Measurements from ENCODE around the gene NPFFR1. TPM values are rescaled to one million over a fixed set of nuclear protein-coding genes. Genes with fewer than 3 reads are reported as not detected.

NPFFR1 gene
- total RNA-seq, 1 donor from 2014 or later = 1.2 TPM

GRCh38 chr10:70315815-70316214, 32.0 kb upstream of the NPFFR1 start:
- DNase-seq (ENCODE audit: low spot score in 2 of 2) (no peak), FAIRE-seq (no peak)

DNA sequence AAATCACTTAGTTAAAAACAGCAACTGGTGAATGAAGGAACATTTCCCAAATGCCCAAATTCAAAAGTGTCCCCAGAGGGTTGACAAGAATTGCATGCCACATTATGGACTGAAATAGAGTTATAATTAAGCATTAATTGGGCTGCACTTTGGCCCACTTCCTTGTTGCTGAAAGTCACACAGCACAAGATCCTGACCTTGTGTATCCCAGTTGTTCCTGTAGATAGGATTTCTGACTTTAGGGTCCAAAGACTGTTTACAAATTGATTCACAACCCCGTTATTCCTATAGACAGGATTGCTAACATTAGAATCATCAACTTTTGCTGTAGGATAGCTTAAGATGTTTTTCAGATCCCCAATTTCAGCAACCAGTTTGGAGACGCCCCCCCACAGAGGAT, 31.5 kb upstream of the NPFFR1 start:
- no peak for FAIRE-seq
- DNase-seq (ENCODE audit: low spot score in 2 of 2) = no peak

DNA sequence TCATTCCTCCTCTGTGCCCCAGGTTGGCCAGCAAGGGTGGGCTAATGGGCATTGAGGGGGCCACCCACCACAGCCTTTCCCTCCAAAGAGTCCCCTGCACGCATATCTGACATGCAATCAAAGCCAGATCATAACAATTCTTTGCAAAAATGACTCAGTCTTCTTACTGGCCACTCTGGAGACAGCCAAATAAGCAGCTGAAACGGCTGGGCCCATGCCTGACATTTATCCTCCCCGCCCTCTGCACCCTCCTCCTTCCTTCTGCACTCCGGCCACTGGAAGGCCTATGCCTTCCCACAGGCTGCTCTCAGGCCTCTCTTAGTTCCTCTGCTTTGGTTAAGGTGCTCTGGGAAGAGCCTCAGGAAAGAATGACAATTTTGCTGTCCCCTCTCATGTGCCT, 29.2 kb upstream of the NPFFR1 start:
- DNase-seq (ENCODE audit: low spot score in 2 of 2) (no peak), FAIRE-seq (no peak)

DNA sequence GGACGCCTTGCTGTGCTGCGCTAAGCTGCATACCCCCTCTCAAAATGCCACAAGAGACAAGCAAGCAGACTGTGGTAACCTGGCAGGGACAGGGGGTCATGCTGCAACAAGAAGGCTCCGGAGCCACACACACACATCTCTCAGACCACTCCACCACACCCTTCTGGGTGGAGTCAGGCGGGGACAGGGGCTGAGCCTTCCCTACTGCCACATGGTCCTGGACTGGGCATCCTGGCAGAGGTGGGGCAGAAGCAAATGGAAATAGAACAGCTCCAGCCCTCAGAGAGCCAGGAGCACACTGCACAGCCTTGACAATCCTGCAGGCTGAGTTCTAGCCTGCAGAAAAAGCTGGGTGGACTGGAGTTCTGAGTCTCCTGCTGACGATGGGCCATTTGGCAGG, 28.4 kb upstream of the NPFFR1 start:
- DNase-seq (ENCODE audit: low spot score in 2 of 2) = no peak

DNA sequence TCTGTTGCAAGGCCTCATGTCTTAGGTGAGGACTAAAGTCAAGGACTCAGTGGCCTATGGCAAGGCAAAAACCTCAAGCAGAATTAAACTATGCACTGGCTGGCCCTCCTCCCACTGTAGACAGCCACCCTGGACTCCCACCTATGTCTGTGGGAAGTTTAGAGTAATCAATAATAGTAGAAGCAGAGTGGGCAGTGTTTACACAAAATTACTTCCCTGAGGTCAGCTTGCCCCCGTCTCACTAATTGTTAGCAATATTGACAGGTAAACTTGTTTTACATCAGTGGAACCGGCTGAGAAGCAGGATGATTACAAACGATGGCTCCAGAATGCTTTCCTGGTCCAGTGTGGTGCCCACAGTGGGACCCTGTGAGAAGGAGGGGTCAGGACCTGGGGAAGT, 27.9 kb upstream of the NPFFR1 start:
- DNase-seq (ENCODE audit: low spot score in 2 of 2) = no peak
- no peak for FAIRE-seq

More for the DNA sequence above, 28.4 kb upstream of the NPFFR1 start:
- FAIRE-seq = no peak

DNA sequence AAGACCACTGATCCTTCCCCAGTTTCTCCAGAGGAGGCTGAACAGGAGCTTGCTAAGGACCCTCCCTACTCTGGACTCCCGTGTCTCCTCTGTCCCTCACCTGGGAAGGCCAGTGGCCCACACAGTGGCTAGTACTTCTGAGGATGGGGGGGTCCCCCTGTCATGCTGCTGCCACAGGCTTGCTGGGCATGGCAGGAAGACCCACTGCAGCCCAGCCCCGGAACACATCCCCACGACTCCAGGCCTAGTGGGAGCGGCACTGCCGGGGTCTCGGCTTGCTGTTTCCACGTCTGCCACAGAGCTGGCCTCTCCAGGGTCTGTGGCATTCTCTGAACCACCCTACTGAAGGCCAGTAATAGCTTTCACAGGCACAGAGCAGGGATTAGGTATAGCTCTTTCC, 25.9 kb upstream of the NPFFR1 start:
- DNase-seq (ENCODE audit: low spot score in 2 of 2) (no peak), FAIRE-seq (no peak)

- DNase-seq (ENCODE audit: low spot score in 2 of 2) (no peak), FAIRE-seq (no peak)
Observed at GRCh38 chr10:70308121-70309060, 24.6 kb upstream of the NPFFR1 start.

DNA sequence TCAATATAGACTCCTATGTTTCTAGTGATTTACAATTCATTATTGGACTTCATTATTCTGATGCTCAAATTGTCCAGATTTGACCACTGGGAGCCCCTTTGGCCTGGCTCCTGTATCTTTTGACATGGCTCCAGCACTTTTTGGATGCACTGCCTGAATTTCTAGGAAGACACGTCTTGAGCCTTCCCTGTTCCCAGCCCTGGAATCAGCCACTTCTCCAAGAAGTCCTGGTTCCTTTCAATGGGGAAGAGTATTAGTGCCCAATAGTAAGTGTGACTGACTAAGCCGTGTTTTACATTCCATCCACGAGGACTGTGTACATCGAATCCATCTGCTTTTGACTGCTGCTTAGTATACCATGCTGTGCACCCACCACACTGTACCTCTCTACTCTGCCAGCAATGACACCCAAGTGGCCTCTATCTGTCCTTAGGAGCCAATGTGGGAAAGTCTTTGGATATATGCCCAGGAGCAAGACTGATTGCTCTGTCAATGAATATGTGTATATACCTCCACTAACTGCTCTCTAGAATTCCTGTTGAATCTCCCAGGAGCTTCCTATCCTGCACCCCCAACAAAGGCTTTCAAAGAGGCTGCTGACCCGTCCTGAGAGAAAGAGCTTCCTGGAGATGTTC, 23.2 kb upstream of the NPFFR1 start:
- no peak for DNase-seq (ENCODE audit: low spot score in 2 of 2)
- no peak for FAIRE-seq

DNA sequence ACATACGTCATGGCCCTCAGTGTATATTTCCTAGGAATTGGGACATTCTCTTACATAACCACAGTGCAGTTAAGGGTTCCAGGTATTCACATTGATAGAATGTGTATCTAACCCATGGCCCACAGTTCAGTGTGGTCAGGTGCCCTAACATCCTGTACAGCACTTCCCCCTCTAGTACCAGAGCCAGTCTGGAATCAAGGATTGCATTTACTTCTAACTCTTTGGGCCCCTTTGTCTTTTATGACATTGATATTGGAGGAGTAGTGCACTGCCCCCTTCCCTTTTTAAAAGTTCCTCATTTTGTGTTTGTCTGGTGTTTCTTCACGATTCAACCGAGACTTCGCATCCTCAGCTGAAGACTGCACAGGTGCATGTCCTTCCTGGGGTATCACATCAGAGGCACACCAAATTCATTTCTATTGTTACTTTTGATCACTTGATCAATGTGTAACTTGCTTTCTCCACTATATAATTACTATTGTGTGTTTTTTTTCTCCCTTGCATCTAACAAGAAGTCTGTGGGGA, 22.4 kb upstream of the NPFFR1 start:
- DNase-seq (ENCODE audit: low spot score in 2 of 2) (no peak), FAIRE-seq (no peak)

DNA sequence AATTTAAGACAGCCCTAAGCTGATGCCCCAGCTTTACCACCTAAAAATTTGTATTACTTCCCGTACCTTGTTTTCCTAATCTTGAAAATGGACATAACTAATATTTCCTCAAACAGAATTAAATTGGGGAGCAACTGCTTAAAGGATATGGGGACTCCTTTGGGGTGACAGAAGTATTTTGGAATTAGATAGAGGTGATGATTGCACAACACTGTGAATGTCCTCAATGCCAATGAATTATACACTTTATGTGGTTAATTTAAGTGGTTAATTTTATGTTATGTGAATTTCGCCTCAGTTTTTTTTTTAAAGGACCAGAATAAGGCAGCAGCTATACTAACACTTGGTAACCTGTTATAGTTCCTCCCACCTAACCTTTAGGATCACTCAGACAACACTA, 19.9 kb upstream of the NPFFR1 start:
- DNase-seq (ENCODE audit: low spot score in 2 of 2) = no peak
- FAIRE-seq = no peak

GRCh38 chr10:70302292-70302691, 18.5 kb upstream of the NPFFR1 start:
- DNase-seq (ENCODE audit: low spot score in 2 of 2) (no peak), FAIRE-seq (no peak)

GRCh38 chr10:70300908-70301597, 17.2 kb upstream of the NPFFR1 start:
- no peak for FAIRE-seq
- no peak for DNase-seq (ENCODE audit: low spot score in 2 of 2)

GRCh38 chr10:70300461-70300860, 16.7 kb upstream of the NPFFR1 start:
- no peak for FAIRE-seq
- DNase-seq (ENCODE audit: low spot score in 2 of 2) = no peak

GRCh38 chr10:70299876-70300275, 16.1 kb upstream of the NPFFR1 start:
- DNase-seq (ENCODE audit: low spot score in 2 of 2) (no peak), FAIRE-seq (no peak)

DNA sequence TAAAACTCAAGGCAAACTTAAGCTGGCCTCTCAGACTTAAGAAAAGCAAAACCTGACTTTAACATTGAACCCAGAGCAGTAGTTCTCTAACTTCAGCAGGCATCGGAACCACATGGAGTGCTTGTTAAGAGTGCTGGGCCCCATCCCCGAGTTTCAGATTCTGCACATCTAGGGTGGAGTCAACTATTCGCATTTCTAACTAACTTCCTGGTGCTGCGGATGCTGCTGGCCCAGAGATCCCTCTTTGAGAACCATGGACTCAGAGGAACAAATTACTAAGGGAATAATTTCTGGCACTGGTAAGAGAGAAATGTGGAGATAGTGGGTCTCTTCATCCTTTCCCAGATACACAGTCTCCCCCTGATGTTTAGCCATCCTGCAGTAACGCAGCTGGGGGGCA, 14.6 kb upstream of the NPFFR1 start:
- DNase-seq (ENCODE audit: low spot score in 2 of 2) = no peak
- no peak for FAIRE-seq

- FAIRE-seq = no peak
- no peak for DNase-seq (ENCODE audit: low spot score in 2 of 2)
Observed at GRCh38 chr10:70297224-70297623, 13.4 kb upstream of the NPFFR1 start.

DNA sequence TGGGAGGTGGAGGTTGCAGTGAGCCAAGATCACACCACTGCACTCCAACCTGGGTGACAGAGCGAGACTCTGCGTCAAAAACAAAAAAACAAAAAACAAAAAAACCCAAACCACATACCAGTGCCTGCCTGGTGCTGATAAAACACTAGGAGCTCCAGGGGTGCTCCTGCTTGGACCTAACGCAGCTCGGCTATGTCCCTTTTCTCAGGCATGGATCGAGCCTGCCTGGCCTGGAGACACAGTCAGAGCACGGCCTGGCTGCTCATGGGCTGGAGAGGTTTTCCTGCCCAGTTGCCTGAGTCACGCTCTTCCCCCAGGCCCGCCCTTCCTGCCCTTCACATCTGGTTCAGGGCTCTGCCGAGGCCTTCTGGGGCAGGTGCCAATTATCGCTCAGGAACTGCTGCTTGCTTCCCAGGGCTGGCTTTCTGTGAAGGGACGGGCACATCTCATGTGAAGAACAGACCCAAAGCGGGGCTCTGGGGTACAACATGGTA, 12.6 kb upstream of the NPFFR1 start:
- DNase-seq (ENCODE audit: low spot score in 2 of 2) = peak in 1 of 2 donors; percentile 45

GRCh38 chr10:70295926-70296325, 12.1 kb upstream of the NPFFR1 start:
- no peak for DNase-seq (ENCODE audit: low spot score in 2 of 2)
- no peak for FAIRE-seq

More for the DNA sequence above, 12.6 kb upstream of the NPFFR1 start:
- no peak for FAIRE-seq

DNA sequence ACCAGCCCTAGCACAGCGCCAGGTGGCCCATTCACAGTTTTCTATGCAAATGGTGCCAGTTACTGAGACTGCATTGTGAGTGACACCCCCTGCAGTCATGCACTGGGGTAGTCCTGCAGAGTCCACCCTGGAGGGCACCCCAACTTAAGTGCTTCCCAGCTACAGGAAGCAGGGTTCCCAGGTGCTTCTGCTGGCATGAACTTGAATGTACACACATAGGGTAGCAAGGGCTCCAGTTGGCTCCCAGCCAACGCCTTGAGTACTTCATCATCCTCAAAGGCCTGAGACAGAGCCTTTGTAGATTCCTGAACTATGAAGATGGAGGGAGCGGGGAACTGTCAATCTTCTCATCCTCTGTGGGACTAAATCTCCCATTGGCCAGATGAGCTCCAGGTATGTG, 11.5 kb upstream of the NPFFR1 start:
- FAIRE-seq (no peak), DNase-seq (ENCODE audit: low spot score in 2 of 2) (no peak)

DNA sequence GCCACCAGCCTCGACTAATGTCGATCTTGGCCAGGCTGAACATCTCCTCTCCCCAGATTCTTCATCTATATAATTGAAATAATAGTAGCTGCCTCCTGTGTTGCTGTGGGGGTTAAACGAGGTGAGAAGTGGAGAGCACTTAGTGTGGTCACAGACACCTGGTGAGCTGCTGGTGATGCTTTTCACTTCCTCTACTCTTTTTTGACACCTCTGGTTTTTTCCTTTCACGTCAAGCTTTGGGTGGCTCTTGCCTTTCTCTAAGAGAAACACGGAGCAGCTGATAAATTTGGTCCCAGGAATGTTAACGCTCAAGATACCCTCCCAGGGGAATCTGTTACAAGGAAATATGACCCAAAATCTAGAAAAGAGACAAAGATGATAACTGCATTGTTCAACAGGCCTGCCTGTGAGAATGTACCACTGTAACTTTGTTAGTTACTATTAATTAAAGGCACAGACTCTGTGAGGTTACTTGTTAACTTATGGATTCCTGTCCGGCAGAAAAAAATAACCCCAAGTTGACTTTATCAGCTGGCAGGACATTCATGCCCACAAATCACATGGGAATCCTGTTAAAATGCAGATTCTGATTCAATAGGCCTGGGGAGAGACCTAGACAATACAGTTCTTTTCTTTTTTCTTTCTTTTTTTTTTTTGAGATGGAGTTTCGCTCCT, 9.5 kb upstream of the NPFFR1 start:
- FAIRE-seq (no peak), DNase-seq (ENCODE audit: low spot score in 2 of 2) (no peak)

Data from frontal cortex (tissue), 4 donors.